Body of pancreas (tissue), 4 donors: ENCODE results near the gene LATS2.

Experiments
- POLR2A ChIP-seq, 3 donors: fragments of 450-650 bp; IDR thresholded peaks; one replicate each; pipeline ENCODE4 v1.6.1; 2016; ENCODE audit warnings: antibody characterized with exemption in 3 of 3, mild to moderate bottlenecking in 2 of 3
- TF ChIP-seq, protein P1 (sequence below), 7 experiments: fragments of 450-650 bp in 4 of 7; fragments of 200-600 bp in 3 of 7; sonication (generic) in 3 of 7; IDR thresholded peaks; one replicate each; pipeline ENCODE4 v1.5.1; 2016 to 2019; ENCODE audit warnings: antibody characterized with exemption in 7 of 7

DNA sequence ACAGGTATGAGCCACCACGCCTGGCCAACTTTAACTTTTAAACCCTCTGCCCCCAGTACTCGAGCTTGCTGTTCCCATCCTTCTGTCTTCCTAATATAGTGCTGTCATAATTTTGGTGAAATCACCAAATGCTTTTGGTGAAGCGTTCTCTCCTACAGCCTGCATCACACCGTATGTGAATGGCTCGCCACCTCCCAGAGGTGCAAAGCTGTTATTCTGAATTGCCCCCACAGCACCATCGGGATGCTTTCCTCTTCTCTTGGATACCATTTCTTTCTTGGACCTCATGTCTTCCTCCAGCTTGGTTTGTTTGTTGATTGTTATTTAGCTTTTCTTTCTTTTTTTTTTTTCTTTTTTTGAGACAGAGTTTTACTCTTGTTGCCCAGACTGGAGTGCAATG, 105.9 kb downstream of the LATS2 start:
- TF ChIP-seq, protein P1, sequence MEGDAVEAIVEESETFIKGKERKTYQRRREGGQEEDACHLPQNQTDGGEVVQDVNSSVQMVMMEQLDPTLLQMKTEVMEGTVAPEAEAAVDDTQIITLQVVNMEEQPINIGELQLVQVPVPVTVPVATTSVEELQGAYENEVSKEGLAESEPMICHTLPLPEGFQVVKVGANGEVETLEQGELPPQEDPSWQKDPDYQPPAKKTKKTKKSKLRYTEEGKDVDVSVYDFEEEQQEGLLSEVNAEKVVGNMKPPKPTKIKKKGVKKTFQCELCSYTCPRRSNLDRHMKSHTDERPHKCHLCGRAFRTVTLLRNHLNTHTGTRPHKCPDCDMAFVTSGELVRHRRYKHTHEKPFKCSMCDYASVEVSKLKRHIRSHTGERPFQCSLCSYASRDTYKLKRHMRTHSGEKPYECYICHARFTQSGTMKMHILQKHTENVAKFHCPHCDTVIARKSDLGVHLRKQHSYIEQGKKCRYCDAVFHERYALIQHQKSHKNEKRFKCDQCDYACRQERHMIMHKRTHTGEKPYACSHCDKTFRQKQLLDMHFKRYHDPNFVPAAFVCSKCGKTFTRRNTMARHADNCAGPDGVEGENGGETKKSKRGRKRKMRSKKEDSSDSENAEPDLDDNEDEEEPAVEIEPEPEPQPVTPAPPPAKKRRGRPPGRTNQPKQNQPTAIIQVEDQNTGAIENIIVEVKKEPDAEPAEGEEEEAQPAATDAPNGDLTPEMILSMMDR (IDR thresholded peaks at IDR 0.05), result no peak
- no peak for TF ChIP-seq POLR2A (IDR thresholded peaks at IDR 0.05)
